ENCODE results near the gene KIF3A.

KIF3A gene

DNA sequence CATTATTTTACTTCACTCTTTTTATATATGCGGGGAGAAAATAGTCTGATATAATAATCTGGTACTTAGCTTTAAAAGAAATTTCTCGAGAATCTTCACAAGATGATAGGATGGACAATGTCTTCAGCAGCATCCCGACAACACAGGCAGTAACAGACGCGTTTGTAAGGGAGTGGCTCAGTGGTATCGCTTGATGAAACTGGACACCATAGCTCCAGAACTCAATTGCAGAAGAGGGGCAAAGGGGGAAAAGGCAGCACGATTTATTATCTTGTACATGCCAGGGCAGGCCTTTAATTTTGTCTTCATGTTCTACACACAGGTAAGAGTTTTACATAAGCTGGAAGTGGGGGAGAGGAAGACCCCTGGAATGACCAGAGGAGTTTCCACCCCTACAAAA, 47.8 kb downstream of the KIF3A start:
- no peak for TF ChIP-seq EZH2phosphoT487 (IDR thresholded peaks at IDR 0.05; ENCODE audit: borderline replicate concordance, low read length)
- TF ChIP-seq, protein P1, sequence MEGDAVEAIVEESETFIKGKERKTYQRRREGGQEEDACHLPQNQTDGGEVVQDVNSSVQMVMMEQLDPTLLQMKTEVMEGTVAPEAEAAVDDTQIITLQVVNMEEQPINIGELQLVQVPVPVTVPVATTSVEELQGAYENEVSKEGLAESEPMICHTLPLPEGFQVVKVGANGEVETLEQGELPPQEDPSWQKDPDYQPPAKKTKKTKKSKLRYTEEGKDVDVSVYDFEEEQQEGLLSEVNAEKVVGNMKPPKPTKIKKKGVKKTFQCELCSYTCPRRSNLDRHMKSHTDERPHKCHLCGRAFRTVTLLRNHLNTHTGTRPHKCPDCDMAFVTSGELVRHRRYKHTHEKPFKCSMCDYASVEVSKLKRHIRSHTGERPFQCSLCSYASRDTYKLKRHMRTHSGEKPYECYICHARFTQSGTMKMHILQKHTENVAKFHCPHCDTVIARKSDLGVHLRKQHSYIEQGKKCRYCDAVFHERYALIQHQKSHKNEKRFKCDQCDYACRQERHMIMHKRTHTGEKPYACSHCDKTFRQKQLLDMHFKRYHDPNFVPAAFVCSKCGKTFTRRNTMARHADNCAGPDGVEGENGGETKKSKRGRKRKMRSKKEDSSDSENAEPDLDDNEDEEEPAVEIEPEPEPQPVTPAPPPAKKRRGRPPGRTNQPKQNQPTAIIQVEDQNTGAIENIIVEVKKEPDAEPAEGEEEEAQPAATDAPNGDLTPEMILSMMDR (IDR thresholded peaks at IDR 0.05; ENCODE audit: low read depth, low read length, poor library complexity, severe bottlenecking), result no peak
- Histone ChIP-seq H3K9me2 (replicated peaks; ENCODE audit: control insufficient read depth, low read length) (no peaks in the 10 kb centered on the region), H3F3A (ENCODE audit: control insufficient read depth, insufficient read depth) (no peaks in the 10 kb centered on the region), H3K4me1 (ENCODE audit: control insufficient read depth, low read length) (peaks cover 36% of the 10 kb centered on the region), H3K36me3 (ENCODE audit: control insufficient read depth, low read length) (no peaks in the 10 kb centered on the region), H3K4me3 (ENCODE audit: low read length) (peak overlapping the region; percentile 13; the same call in 1 of the 2 replicates), H3K27ac (ENCODE audit: low read depth, low read length) (peak overlapping the region; percentile 55), H3K4me2 (ENCODE audit: low read length) (peak overlapping the region; percentile 52), H4K20me1 (ENCODE audit: control insufficient read depth, insufficient read depth, low read depth, low read length) (no peaks in the 10 kb centered on the region), H3K79me2 (ENCODE audit: control insufficient read depth, low read length) (no peaks in the 10 kb centered on the region), H3K27me3 (ENCODE audit: control insufficient read depth, low read length) (no peaks in the 10 kb centered on the region), H3K9me3 (ENCODE audit: control insufficient read depth, insufficient read depth, low read length) (no peaks in the 10 kb centered on the region)

DNA sequence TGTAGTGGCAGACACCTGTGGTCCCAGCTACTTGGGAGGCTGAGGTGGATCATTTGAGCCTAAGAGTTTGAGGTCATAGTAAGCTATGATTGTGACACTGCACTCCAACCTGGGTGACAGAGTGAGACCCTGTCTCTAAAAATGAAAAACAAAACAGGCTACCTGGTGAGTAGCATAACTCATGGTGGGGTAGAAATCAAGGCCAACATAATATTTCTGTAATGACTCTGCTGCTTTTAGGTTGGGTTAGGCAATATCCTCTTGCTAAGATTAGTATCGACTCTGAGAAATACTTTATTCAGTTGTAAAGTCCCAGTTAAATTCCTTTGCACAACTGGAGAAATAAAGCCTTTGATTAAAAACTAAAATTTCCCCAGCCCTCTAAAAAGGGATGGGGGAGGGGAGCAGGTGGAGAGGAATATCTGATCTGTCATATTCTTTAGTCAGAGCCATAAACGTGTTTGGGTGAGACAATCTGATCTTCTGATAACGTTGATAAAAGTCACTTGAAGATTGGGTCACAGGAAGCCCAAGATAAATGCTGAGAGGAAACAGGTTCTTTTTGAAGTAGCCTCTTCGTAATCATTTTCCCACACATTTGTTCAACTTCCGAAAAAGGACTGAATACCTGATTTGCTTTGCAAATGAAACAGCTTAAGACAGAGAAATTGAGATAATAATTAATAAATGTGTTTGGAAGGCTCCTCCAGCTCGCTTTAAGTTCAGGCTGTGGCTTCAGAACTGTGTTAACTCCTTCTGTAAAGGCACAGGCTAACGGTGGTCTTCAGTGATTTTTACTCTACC, 48.6 kb downstream of the KIF3A start:
- Histone ChIP-seq H3K27me3 (ENCODE audit: control insufficient read depth, low read length) (no peaks in the 10 kb centered on the region), H3K4me1 (ENCODE audit: control insufficient read depth, low read length) (peaks cover 36% of the 10 kb centered on the region), H3K4me3 (ENCODE audit: low read length) (peak overlapping the region; percentile 13; the same call in 1 of the 2 replicates), H3K27ac (ENCODE audit: low read depth, low read length) (peak overlapping the region; percentile 55), H3F3A (ENCODE audit: control insufficient read depth, insufficient read depth) (no peaks in the 10 kb centered on the region), H3K9me2 (replicated peaks; ENCODE audit: control insufficient read depth, low read length) (no peaks in the 10 kb centered on the region), H3K79me2 (ENCODE audit: control insufficient read depth, low read length) (no peaks in the 10 kb centered on the region), H3K9me3 (ENCODE audit: control insufficient read depth, insufficient read depth, low read length) (no peaks in the 10 kb centered on the region), H3K4me2 (ENCODE audit: low read length) (peak overlapping the region; percentile 52), H4K20me1 (ENCODE audit: control insufficient read depth, insufficient read depth, low read depth, low read length) (no peaks in the 10 kb centered on the region), H3K36me3 (ENCODE audit: control insufficient read depth, low read length) (no peaks in the 10 kb centered on the region)
- TF ChIP-seq, protein P1 (IDR thresholded peaks at IDR 0.05; ENCODE audit: low read depth, low read length, poor library complexity, severe bottlenecking), result no peak
- TF ChIP-seq EZH2phosphoT487 (IDR thresholded peaks at IDR 0.05; ENCODE audit: borderline replicate concordance, low read length), result no peak

DNA sequence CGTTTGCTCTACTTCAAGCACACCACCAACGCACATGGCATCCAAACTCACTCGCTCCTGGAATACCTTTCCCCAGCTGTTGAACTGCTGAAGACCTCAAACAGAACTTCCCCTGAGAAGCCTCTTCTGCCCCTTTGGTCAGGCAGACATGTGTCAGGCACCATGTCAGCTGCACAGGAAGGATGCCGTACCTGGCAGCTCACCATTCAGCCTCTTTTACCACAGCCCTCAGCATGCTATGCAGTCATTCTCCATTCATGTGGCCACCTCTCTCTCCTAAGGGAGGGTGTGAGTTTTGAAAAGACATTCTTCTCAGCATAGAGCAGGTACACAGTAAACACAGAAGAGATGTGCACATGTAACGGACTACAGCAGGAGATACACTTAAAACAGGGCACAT, 49.4 kb downstream of the KIF3A start:
- Histone ChIP-seq H3K9me2 (replicated peaks; ENCODE audit: control insufficient read depth, low read length) (no peaks in the 10 kb centered on the region), H3F3A (ENCODE audit: control insufficient read depth, insufficient read depth) (no peaks in the 10 kb centered on the region), H3K79me2 (ENCODE audit: control insufficient read depth, low read length) (no peaks in the 10 kb centered on the region), H3K36me3 (ENCODE audit: control insufficient read depth, low read length) (no peaks in the 10 kb centered on the region), H3K27ac (ENCODE audit: low read depth, low read length) (peak overlapping the region; percentile 55; the same call in 1 of the 2 replicates), H4K20me1 (ENCODE audit: control insufficient read depth, insufficient read depth, low read depth, low read length) (no peaks in the 10 kb centered on the region), H3K4me3 (ENCODE audit: low read length) (no peak overlapping the region), H3K27me3 (ENCODE audit: control insufficient read depth, low read length) (no peaks in the 10 kb centered on the region), H3K4me2 (ENCODE audit: low read length) (peak overlapping the region; percentile 52; the same call in 1 of the 2 replicates), H3K4me1 (ENCODE audit: control insufficient read depth, low read length) (peaks cover 37% of the 10 kb centered on the region), H3K9me3 (ENCODE audit: control insufficient read depth, insufficient read depth, low read length) (no peaks in the 10 kb centered on the region)
- TF ChIP-seq, protein P1 (IDR thresholded peaks at IDR 0.05; ENCODE audit: low read depth, low read length, poor library complexity, severe bottlenecking), result no peak
- no peak for TF ChIP-seq EZH2phosphoT487 (IDR thresholded peaks at IDR 0.05; ENCODE audit: borderline replicate concordance, low read length)
